Measurements from ENCODE around the gene CARD11.

Gene CARD11

GRCh38 chr7:2919256-2919655, 124.4 kb downstream of the CARD11 start:
- H3K4me3 ChIP-seq (ENCODE audit: low read length) = no peak overlapping the region
- no peak for TF ChIP-seq CTCF (conservative IDR thresholded peaks at IDR 0.05; ENCODE audit: low read depth, low read length)
- no peak for DNase-seq (ENCODE audit: low read depth)

- TF ChIP-seq CTCF (conservative IDR thresholded peaks at IDR 0.05; ENCODE audit: low read depth, low read length) = no peak
Observed at GRCh38 chr7:2918406-2918805, 125.3 kb downstream of the CARD11 start.

GRCh38 chr7:2915023-2915422, 128.6 kb downstream of the CARD11 start:
- no peak for TF ChIP-seq CTCF (conservative IDR thresholded peaks at IDR 0.05; ENCODE audit: low read depth, low read length)
- DNase-seq (ENCODE audit: low read depth) = no peak
- no peak overlapping the region for H3K4me3 ChIP-seq (ENCODE audit: low read length)

More at GRCh38 chr7:2918406-2918805, 125.3 kb downstream of the CARD11 start:
- no peak overlapping the region for H3K4me3 ChIP-seq (ENCODE audit: low read length)
- DNase-seq (ENCODE audit: low read depth) = no peak

GRCh38 chr7:2913760-2914387, 129.8 kb downstream of the CARD11 start:
- no peak overlapping the region for H3K4me3 ChIP-seq (ENCODE audit: low read length)
- DNase-seq (ENCODE audit: low read depth) = no peak
- no peak for TF ChIP-seq CTCF (conservative IDR thresholded peaks at IDR 0.05; ENCODE audit: low read depth, low read length)

- TF ChIP-seq CTCF (conservative IDR thresholded peaks at IDR 0.05; ENCODE audit: low read depth, low read length) = no peak
- no peak for DNase-seq (ENCODE audit: low read depth)
- H3K4me3 ChIP-seq (ENCODE audit: low read length) = no peak overlapping the region
Observed at GRCh38 chr7:2912684-2913439, 130.8 kb downstream of the CARD11 start.

- no peak overlapping the region for H3K4me3 ChIP-seq (ENCODE audit: low read length)
- DNase-seq (ENCODE audit: low read depth) = no peak
- TF ChIP-seq CTCF (conservative IDR thresholded peaks at IDR 0.05; ENCODE audit: low read depth, low read length) = no peak
Observed at GRCh38 chr7:2911466-2911865, 132.2 kb downstream of the CARD11 start.
